Ovary (tissue), 3 donors: ENCODE measurements around the gene APOE.

Source experiments
- CTCF ChIP-seq, 3 donors: fragments of 450-650 bp in 2 of 3; fragments of 200-600 bp in 1 of 3; IDR thresholded peaks; one replicate each; pipeline versions ENCODE4 v1.5.1 to v1.8.0; 2016 to 2022; ENCODE audit warnings: antibody characterized with exemption in 3 of 3, mild to moderate bottlenecking in 1 of 3
- EP300 ChIP-seq: sonication (generic); formaldehyde crosslinking; IDR thresholded peaks from one replicate; pipeline ENCODE4 v1.6.1; 2017; ENCODE audit warnings: antibody characterized with exemption
- donor health status: DM: no; HTN: no; CAD: no.

GRCh38 chr19:44930088-44930487, 24.5 kb downstream of the APOE start:
- TF ChIP-seq EP300 (no peak), CTCF (IDR thresholded peaks at IDR 0.05) (no peak)
